HT1080 (cell line): Measurements from ENCODE around the gene TF. TPM values are rescaled to one million over a fixed set of nuclear protein-coding genes. Genes with fewer than 3 reads are reported as not detected.

Source experiments
- DNase-seq: peaks from one replicate; pipeline ENCODE4 v3.0.0-alpha.2; 2015; ENCODE audit warnings: low read depth
- total RNA-seq: library from RNA; depleted of rRNA; stranded (reverse); fragments of >200 nt; shearing (Covaris generic); gene quantifications from 2 replicates; pipeline ENCODE4 v1.2.3, GENCODE V29; 2014

TF gene
- total RNA-seq, 1 experiment from 2014 or later: 0.90 TPM

- no peak for DNase-seq
Observed at GRCh38 chr3:133805384-133805701, 59.1 kb downstream of the TF start.

DNA sequence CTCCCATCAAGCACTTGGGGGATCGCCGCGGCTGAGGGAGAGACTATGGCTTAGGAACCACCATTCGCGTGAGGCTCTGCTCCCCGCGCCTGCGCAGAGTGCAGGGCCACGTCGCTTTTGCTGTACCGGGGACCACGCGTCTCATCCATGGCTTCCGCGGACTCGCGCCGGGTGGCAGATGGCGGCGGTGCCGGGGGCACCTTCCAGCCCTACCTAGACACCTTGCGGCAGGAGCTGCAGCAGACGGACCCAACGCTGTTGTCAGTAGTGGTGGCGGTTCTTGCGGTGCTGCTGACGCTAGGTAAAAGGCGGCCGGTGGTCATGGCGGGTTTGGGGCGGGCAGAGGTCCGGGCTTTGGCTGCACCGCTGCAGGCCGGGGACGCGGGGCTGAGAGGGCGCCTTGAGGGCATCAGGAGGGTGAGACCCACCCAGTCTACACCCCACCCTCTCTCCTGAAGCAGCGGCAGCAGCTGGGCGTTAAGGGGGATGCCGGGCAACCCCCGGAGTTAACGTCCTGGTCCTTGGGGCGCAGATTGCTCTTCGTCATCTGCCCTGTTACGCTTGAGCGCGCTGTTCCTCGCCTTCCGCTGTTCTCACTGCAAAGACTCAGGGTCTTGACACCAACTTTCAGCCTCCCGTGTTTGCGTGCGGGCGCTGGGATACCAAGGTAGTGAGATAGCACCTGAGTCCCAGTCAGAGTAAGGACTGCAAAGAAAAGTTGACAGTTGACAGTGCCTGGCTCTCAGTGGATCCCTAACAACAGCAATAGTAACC lies 59.7 kb downstream of the TF start, which contains the start of gene SRPRB:
TSS of gene SRPRB (plus strand) at position 114 of the 774 bp plus-strand sequence. CDS start at position 148, 34 bp downstream.
- peak; percentile 92 for DNase-seq

DNA sequence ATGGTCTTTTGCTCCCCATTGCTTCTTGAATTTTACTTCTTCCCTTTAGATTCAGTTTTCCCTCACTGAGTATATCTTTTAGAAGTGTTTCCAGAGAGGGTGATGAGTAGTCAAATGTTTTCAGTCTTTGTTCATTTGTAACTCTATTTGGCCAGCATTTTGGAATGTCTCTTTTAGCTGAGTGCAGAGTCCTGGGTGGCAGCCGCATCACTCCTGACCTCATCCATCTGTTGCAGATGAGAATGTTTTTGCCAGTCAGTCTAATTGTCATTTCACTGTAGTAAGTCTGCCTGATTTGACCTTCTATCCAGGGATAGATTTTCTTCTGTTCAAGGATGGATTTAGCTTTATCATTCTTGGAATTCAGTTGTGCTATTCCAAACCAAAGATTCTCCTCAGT lies 66.7 kb downstream of the TF start:
- DNase-seq: no peak

GRCh38 chr3:133815386-133815785 lies 69.2 kb downstream of the TF start:
- DNase-seq: no peak

GRCh38 chr3:133820129-133820528 lies 73.9 kb downstream of the TF start:
- no peak for DNase-seq

DNA sequence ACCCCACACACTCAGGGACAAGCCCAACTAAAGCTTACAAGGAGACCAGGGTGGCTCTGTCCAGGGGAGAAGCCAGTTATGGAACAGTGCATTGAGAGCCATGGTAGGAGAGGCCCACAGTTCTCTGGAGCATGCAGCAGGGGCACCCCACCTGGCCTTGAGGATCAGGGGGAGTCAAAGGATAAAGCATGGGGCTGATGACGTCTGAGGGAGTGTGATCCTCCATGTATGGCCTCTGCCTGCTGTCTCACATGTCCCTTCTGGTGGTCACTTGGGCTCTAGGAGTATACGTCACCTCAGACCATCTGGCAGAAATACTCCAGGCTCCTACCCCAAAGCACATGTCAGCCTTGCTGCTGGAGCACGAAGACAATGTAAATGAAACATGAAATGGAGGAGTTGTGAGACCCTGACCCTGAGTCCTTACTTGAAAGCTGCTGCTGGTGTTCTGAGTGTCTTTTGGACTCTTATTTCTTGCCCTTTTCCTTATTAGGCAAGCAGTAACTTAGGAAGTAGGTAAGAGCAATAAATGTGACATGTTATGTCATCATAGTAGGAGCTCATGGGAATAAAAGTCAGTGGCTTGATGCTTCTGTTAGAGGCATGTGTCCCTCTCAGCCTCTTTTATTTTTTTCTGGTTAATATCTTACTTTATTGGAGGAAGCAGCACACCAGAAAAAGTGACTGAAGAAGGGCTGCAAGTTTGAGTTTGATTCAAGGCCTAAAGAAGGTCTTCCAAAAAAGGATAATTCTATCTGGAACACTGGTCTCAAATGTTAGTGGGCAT lies 74.9 kb downstream of the TF start:
- DNase-seq: no peak

GRCh38 chr3:133821767-133822638 lies 75.8 kb downstream of the TF start:
- DNase-seq: peak; percentile 93

GRCh38 chr3:133824961-133825485 lies 78.8 kb downstream of the TF start:
- no peak for DNase-seq

DNA sequence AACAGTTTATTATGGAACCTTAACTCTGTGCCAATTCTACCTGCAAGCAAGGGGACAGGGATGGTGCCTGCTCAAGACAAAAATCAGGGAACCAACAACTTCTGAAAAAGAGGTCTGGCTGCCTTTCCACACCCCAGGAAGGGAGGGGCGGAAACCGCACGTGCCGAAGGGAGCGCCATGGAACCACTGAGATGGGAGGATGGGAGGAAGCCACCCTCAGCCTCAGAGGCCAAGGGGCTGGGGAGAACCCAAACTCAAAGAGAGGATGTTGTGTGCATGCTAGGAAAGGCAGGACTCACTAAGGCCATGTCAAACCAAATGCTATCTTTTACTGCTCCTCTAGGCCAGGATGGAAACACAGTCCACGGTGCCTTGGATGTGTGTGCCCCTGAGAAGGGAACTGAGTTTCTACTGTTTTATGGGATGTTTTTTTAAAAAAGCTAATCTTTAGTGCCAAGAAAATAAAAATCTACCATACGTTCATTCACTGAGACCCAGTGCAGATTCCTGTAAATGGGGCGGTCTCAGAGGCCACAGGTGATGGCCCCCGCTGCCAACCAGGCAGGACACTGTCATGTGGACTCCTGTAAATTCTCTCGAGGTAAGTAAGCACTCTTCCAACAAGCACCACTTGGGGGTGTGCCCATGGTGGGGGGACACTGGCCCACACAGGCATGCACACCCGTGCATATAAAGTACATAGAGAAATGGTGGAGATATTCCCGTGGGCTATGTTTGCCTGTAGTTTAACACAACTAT lies 80.0 kb downstream of the TF start:
- no peak for DNase-seq

DNA sequence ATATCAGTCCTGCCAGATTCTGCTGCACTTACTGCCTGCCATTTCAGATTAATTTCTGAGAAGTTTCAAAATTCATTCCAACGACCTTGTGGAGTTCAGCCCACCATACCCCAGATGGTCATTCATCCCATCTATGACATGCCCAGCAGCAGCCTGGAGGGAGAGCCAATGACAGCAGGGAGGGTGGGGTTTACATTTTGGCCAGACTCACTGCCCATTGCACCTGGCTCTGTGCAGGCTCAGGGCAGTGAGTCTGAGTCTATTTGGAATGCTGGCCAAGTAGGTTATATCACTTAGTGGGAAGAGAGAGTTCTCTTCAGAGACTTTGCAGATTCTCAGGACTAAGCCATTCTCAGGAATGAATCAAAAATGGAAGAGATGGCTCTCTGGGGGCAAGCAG lies 80.9 kb downstream of the TF start:
- DNase-seq: no peak

GRCh38 chr3:133827684-133828083 lies 81.5 kb downstream of the TF start:
- DNase-seq: no peak

- no peak for DNase-seq
Observed at GRCh38 chr3:133828576-133829309, 82.5 kb downstream of the TF start.

GRCh38 chr3:133829310-133829707 lies 83.1 kb downstream of the TF start:
- no peak for DNase-seq

- DNase-seq: no peak
Observed at GRCh38 chr3:133830071-133830470, 83.9 kb downstream of the TF start.

DNA sequence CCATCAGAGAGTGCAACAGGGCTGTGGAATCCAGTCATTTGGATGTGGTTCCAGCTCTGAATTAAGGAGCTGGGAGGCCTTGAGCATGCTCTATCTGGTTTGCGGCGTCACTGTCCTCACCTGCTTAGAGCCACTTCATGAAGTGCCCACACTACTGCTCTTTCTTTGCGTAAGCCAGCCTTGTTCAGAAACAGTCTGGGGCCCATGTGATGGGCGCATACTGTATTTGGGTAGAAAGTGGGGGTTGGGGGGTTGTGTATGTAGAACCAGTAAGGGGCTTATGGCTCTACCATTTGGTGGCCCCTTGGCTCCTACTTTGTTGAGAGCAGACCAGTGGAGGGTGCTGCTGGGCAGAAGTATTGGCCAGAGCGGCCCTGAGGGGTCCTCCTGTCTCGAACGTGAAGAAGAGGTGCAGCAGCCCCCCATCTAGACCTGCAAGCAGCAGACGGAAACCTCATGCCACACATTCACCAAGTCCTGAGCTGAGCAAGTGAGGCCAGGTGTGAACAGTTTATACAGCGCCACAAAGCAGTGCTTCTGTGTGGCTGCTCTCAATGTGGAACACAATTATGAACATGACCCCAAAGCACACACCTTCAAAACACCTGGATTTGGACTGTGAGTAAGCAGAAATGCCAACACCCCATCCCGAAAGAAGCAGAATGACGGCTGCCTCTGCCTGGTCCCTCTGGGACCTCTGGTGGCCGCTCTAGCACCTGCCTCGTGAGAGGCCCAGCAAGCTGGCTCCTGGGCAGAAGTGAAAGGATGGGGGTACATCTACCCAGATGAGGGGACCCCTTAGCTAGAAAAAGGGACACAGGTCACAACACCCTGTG lies 86.0 kb downstream of the TF start:
- no peak for DNase-seq

- DNase-seq: no peak
Observed at GRCh38 chr3:133832802-133833144, 86.6 kb downstream of the TF start.

DNA sequence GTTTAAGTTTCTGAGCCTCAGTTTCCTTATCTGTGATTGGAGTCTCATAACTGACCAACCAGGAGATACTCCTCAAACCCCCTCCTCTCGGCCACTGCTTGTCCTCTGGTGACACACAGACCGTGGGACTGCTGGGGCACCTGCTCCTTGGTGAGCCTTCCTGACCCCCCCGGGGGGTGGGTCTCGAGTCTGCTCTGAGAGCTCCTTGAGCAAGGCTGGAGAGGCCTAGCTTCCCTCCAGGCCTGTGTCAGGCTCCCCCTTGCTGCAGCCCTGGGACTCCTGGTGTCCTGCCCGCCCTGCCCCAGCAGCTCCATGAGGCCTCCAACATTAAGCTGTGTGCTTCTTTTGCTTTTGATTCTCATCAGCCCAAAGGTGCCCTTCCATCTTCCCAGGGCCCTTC lies 87.1 kb downstream of the TF start:
- no peak for DNase-seq

DNA sequence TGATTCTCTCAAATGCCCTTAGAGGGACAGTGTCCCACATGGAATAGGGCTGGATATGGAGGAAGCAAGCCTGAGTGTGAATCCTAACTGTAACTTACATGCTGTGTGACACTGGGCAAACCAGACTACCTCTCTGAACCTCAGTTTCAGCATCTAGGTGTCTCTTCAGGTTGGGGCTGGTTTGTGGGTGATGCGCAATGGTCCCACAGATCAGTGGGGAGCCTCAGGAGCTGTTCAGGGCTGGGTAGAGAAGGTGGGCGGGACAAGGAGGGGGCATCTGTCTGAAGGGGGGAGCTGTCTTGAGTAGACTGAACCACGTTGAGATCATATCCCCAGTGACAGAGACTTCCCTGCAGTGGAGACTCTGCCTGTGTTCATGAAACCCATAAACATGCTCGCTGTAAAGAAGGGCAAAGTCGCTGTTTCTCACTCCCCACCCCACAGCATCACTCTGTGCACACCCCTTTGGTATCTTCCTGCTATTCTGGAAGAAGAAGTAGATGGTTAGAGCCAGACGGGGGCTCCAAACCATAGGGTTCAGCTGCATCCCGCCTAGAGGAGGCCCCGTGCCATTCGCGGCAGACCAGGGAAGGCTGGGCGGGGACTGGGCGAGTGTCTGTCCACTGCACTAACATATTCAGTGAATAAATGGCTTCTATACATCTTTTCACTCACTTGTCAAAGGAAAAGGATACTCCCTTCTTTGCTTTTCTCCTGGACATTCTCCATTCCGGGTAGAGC lies 87.9 kb downstream of the TF start:
- no peak for DNase-seq
